Measurements from ENCODE around the gene MAST4. TPM values are rescaled to one million over a fixed set of nuclear protein-coding genes. Genes with fewer than 3 reads are reported as not detected.

The MAST4 gene
- total RNA-seq, 1 donor from 2014 or later, result 114 TPM

DNA sequence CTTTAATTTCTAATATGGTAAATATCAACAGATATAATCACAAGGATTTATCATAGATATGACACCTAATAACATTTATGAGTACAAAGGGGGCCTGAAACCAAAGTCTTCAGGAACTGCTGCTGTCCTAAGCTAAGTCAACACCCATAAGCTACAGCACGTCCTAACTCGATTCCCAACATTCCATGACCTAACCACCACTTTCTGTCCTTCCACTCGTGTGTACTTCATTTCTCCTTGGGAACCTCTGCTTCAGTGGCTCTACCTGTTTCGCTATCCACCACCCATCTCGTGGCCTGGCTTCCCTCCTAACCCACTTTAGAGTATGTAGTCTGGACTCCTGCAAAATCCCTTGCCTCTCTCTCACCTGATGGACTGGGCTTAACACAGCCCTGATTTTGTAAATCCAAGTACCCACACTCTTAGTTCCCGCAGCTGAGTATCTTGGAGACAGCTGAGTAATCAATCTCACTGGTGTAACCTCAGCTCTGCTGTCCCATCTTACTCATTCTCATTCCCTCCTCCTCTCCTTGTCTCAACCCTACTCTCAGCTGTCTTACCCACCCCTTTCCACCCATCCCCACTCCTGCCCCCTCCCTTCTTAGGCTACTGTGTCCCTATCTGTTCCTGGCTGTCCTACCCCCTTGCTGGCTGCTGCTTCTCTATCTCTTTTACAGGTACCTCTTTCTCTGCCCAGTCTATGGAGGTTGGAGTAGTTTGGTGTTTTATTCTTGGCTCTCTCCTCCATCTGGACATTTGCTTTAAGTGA is 101.8 kb downstream of the MAST4 start:
- no peak for DNase-seq (ENCODE audit: low spot score)

DNA sequence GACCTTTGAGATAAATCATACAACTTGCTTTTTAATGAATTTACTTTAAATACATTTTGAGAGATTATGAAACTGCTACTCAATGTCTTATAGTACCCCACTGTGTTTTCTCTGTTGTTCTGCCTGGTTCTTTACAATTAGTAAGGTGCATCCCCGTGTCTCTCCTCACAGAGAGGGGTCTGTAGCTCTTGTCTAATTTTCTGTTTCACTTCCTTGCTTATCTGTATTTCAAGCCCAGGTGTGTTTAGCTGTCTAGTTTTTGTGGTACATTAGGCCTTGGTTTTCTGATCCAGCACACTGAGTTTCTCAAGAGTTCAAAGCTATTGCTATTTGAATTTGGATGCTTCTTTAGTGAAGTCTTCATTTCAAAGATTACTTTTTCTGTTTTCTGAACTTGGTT is 105.1 kb downstream of the MAST4 start:
- DNase-seq (ENCODE audit: low spot score), result no peak

DNA sequence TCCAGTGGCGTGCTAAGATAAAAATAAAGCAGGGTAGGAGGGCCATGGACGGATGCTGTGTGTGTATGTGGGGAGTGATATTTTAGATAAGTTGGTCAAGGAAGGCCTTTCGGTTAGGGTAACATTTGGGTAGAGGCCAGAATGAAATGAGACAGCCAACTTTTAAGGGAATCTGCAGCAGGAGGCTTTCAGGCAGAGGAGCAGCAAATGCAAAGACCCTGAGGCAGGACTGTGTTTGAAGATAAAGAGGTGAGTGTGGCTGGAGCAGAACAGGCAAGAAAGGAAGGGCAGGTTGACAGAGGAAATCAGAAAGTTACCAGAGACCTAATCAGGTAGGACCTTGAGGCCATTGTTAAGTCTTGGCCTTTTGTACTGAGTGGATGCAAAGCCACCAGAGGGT is 106.2 kb downstream of the MAST4 start:
- no peak for DNase-seq (ENCODE audit: low spot score)

DNA sequence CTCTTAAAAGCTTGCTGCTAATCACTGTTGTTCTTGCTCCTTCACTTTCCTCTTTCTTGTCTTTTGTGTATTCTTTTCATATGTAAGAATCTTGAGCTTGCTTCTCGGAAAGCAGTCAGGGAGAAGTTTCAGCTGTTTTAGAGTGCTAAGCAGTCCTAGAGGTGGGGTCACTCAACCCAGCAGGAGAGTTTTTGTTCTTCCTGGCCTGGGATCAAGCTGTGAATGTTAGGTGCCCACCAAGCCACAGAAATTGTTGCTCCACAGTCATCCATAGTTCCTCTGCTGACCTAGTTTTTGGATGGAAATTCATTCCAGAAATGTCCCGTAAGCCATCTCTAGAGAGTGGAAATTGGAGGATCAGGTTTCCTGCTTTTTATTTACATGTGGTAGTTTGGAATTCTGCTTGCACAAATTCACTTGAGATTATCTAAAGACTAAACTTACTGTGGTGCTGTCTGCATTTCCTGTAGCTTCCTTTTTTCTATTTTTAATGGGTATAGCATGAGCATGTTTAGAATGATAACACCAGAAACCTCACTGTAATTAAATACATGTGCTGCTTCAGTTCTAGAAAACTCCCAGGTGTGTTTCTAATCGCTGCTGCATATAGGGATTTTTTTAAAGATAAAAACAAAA is 108.7 kb downstream of the MAST4 start:
- DNase-seq (ENCODE audit: low spot score), result no peak

DNA sequence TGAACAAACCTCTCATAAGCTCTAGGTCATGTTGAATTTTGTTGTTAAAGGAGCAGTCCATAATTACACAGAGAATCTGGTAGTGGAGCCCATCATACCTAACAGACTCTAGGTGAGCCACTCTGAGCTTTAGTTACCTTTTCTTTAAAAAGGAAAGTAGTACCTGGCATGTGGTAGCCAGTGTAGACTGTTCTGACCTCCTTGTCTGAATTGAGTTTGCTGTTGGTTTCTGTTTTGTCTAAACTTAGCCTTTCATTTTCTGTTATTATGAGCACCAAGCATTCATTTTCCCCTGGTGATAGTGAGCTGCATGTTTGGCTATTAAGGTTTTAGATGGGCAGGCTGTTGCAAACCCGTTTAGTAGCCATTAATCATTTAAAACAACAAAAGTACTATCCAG is 112.2 kb downstream of the MAST4 start:
- DNase-seq (ENCODE audit: low spot score), result no peak

DNA sequence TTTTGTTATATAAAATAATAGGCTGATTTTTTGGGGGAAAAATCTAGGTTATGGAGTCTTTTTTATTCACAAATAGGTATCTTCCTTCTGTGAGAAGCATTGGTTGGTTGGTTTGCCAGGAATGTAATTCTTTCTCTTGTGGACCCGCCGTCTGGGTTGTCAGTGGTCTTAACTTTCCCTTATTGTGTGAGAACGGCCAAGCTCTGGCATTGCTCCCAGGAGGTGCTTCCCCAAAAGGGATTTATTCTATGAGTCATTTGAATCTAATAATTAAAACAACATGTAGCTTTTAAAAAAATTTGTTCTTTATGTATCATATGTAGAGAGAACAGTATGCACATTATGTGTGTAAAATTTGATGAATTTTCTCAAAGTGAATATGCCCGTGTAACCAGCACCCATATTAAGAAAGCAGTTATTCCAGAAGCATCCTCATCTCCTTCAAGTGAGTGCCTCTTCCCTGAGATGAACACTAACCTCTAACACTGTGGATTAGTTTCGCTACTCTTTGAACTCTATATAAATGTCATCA is 114.4 kb downstream of the MAST4 start:
- DNase-seq (ENCODE audit: low spot score), result no peak

DNA sequence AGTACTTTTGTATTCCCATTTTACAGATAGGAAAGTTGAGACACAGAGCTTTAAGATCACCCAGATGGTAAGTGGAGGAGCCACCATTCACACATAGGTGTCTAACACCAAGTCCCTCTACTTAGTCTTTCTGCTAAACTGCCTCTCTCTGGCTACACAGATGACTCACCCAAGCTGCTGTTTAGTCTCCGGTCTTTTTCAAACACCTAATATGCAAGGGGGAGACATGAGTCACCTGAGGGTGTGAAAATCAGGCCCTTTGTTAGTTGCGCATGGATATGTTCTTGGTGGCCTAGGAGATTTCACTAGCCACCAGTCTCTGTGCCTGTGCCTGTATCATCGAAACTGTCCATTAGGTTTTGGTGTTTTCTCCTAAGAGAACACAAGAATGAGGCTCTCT is 117.8 kb downstream of the MAST4 start:
- DNase-seq (ENCODE audit: low spot score), result no peak

DNA sequence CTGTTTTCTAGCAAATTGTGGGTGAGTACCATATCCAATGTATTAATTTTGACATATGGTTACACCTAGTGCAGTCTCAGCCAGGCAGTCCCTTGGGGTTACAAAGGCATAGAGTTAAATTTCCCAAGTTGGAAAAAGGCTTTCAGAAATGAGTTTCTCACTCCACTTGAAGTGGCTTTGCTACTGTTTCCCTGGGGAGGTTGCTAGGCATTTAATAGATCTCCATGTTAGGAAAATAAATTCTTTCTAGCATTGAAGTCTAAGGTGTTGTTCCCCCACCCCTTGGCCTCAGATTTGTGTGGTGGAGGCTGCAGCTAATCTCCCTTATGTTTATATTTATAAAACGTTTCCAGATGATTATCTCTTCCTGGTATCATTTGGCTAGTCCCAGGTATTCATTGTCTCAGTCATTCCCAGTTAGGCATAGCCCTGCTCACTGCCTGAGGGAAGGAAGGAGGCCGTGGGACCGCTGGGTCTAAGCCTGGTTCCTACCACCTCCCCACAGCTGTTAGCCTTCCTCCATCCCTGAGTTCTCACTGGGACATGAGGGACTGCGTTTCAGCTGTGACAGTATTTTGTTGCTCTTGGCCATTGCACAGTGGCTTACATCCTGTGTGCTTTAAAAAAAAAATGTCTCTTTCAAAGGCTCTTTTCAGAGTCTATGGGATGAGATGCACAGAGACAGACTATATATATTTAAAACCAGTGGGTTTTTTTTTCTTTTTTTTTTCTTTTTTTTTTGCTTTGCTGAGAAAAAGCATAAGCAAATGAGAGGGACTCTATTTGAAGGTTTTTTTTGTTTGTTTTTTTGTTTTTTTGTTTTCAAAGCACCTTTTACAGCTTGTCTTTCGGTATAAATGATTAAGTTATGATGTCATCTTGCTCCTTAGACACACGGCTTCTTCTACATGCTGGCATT is 121.5 kb downstream of the MAST4 start:
- DNase-seq (ENCODE audit: low spot score), result no peak

DNA sequence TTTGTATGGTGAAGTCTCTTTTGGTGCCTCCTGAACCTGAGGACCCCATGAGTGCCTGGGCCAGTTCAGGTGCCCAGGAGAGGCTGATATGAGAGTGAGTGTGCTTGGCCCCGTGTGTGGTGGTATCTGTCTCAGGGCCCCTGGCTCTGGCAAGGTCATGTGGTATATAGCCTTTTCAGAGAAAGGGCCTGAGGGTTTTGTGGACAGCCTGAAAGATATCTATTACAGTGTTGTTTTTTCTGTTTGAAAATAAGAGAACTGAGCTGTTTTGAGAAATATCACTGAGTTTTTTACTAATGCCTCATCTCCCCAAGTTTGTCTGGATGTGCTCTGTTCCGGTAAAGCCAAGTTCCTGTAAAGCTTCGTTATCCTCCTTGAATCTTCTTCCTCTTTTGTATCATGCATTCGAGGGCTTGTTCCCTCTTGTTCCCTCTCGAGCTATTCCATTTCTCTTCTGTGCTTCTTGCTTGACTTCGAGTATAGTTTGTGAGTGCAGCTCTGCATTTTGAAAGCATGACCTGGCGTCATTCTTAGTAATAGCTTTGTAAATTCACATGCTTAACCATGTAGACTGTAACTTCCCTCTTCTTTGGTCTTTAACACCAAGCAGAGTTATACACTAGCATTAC is 122.3 kb downstream of the MAST4 start:
- DNase-seq (ENCODE audit: low spot score), result no peak

DNA sequence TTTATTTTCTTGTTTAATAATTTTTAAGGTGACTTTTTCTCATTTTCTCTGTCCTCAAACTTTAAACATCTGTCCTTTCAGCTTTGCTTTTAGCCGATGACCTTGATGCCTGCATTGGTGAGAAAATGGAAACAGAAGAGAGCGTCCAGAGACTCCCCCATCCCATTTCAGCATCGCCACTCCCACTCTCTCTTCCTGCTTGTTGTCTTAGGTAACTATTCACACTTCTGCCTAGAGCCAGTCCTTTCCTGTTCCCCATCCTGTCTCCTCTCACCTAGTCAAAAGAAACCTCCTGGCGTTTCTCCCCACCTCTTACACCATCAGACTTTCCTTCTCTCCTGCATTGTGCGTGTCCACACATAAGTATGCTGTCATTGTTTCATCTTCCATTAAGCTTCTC is 124.6 kb downstream of the MAST4 start:
- no peak for DNase-seq (ENCODE audit: low spot score)

DNA sequence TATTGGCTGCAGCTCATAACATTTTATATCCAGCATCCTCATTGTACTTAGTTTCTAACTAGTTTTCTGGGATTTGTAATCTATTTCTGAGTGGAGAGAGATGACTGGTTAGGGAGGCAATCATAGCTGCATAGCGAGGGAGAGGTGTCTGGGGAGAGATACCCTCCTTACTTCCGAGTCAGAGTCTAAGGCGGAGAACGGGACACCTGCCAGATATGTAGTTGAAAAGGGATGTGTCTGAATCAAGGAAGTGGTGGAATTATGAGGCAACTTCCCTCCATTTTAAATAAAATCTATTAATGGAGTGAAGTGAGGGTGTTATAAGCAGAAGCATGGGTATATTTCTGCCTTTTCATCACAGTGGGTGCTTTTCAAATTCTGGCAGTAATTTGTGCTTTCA is 126.5 kb downstream of the MAST4 start:
- no peak for DNase-seq (ENCODE audit: low spot score)

DNA sequence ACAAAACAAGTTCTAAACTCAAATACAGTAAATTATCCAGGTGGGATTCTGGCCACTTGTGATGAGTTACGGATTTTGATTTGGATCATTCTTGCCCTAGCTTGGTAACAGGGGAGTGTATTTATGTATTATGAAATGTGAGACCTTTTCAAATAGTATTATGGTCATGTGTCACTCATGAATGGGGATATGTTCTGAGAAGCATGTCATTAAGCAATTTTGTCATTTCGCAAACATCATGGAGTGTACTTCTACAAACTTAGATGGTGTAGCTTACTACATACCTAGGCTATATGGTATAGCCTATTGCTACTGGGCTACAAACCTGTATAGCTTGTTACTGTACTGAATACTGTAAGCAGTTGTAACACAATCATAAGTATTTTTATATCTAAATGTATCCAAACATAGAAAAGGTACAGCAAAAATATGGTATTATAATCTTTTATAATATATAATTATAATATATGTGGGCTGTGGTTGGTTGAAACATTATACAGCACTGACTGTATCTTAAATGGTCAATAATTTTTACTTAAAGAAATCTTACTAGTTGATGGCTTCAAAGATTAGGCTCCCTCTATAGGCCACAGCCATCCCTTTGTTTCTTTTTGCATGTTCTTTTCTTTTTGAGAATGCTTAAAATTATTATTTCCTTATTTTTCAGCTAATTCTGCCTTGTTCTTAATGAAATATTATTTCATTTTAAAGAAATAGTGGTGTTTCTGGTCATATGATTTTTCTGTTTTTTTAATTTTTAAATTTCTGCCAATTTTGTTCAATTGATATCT is 128.4 kb downstream of the MAST4 start:
- DNase-seq (ENCODE audit: low spot score), result no peak

DNA sequence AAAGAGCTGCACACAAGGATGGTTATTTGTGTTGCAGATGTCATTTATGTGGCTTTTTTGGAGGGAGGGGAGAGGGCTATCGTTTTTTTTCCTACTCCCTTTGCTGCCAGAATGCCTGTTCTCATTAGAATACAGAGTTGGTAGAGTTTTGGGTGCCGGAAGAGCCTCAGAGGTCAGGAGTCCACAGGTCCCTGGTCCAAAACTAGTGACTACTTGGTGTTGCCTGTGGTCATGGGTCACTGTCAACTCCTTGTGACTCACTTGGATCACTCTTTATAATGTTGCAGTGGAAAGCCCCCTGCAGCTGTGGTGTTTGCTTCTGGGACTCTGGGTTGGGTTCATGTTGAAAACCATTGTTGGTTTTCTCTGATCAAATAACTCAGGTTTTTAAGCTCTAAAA is 131.4 kb downstream of the MAST4 start:
- DNase-seq (ENCODE audit: low spot score), result no peak

DNA sequence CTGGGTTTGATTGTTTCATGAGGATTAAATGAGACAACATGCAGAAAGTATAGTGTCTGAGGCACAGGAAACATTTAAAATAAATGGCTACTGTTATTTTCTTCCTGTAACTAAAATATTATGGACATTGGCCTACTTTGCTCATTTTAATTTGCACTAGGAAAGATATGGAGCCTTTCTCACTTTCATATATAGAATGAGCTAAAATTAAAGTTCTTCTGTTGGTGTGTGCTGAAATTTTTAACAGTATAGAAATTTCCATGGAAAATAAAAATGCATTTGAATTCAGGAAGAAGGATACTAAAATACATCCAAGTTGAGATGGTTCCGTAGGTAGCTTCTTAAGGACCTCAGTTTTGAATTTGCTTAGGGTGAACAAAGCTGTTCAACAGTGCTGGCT is 131.9 kb downstream of the MAST4 start:
- DNase-seq (ENCODE audit: low spot score), result no peak

DNA sequence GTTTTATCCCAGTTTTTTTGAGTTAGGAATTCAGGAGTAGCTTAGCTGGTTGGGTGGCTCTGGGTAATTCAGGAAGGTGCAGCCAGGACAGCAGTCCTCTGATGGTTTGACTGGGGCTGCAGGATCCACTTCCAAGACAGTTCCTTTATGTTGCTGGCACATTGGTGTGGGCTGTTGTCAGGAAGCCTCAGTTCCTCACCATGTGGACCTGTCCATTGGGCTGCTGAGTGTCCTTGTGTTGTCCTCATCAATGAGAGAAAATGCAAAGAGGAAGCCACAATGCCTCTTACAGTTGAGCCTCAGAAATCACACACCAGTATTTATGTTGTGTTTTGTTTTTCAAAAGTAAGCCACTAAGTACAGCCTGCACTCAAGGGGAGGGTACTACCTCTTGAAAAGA is 140.9 kb downstream of the MAST4 start:
- no peak for DNase-seq (ENCODE audit: low spot score)

DNA sequence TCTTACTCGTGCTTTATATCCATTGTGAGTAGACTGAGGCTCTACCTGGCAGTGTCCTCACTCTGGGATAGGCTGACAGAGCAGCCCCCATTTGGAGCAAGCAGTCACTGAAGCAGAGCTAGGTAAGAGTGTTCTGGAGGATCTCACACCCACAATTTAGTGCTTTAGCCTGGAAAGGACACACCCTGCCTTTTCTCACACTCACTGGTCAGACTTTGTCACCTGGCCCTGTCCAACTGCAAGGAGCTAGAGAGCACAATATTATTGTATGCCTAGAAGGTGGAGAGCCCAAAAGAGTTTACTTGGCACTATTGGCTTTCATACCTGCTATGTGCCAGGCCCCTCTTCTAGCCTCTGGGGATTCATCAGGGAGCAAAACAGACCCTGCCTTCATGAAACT is 141.9 kb downstream of the MAST4 start:
- no peak for DNase-seq (ENCODE audit: low spot score)

DNA sequence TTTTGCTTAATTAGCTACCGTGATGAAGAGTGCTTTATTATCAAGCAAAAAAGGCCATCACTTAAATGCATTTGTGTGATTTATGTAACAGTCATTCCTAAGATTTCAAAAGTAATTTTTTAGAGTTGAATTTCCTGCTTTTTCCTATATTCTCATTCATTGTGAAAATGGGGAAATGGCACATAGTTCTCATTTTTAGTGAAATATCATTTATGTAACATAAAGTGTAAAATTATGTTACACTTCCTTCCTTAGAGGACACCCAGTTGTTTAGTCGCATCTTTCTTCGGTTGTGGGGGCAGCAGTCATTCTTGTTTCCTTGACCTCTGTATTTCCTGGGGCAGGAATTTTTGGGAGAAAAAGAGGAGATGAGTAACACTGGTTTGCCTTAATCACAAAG is 142.8 kb downstream of the MAST4 start:
- DNase-seq (ENCODE audit: low spot score), result no peak

DNA sequence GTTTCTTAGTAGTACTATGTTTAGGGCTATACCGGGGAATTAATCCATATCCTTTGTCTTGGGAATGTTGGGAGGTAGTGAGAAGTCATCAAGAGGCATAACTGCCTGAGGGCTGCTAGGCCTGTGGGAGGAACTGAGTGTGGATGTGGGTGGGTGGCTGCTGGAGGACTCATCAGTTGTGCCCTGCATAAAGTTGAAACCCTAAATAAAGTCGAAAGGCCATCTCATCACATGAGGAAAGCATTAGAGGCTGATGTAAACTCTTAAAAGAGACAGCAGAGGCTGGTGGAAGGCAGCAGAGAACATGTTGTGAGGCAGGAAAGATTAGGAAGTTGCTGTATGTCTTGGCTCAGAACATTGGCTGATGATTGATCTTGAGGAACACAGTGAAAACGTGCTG is 143.8 kb downstream of the MAST4 start:
- DNase-seq (ENCODE audit: low spot score), result no peak

DNA sequence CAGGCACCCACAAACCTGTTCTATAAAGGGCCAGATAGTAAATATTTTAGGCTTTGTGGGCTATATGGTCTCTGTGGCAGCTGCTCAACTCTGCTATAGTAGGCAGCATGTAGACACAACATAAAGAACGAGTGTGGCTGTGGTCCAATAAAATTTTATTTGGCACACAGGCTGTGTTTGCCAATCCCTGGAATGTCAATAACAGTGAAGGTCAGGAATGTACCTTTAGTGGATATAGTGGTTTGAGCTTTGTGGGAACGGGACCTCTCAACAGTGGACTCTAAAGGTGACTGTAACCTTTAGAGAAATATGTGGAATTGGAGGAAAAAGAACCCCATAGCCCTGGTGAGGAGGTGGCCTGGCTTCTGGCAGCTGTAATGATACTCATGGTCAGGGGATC is 145.2 kb downstream of the MAST4 start:
- no peak for DNase-seq (ENCODE audit: low spot score)

DNA sequence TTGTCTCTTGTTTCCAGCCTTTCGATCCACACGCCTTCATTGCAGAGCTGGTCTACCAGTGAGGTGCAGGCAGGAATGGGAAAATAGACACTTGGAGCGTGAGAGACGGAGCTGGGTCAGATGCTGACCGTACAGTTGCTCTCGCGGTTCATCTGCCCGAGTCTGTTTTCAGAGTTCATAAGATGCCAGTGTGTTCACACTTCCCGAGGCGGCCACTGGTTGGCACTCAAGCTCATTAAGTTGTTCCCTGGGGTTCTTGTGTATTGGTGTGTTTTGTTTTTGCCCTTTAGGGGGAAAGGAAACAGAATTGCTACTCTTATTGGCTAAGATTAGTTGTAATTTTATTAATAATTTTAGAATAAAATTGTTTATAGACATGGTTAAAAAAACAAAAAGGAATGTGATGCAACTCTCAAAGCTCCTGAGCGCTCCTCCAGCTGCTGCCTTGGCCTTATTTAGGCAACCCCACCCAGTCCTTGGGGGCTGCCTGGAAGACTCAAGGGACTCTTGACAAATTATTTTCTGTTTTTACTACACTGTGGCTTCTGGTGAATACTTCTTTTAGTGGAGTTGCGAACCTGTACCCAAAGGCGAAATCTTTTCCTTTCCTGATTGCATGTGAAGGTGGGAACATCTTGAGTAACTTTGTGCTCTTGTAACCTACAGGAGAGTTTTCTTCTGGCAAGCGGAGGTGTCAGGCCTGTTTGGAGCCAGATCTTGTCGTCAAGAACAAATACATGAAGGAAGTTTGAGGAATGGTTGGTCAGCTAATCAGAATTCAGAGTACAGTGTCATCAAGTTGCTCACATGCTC is 146.1 kb downstream of the MAST4 start:
- no peak for DNase-seq (ENCODE audit: low spot score)

All from ureter (tissue), 1 donor.